Stimulated activated CD4-positive, alpha-beta T cell treated with anti-CD3 and anti-CD28 coated beads, Interleukin-1b, Interleukin-23, amount 100 ng/mL, for 48 hours (primary cell): ENCODE results near the gene STK11IP.
"Not testable (repeated sequence)": the region's sequence is repeated elsewhere in the genome, so short reads cannot be mapped to it uniquely, and the experiment has no call there.

Experiments used
- DNase-seq: peaks from one replicate; pipeline ENCODE4 v3.0.0-alpha.2; 2020

The STK11IP gene

DNA sequence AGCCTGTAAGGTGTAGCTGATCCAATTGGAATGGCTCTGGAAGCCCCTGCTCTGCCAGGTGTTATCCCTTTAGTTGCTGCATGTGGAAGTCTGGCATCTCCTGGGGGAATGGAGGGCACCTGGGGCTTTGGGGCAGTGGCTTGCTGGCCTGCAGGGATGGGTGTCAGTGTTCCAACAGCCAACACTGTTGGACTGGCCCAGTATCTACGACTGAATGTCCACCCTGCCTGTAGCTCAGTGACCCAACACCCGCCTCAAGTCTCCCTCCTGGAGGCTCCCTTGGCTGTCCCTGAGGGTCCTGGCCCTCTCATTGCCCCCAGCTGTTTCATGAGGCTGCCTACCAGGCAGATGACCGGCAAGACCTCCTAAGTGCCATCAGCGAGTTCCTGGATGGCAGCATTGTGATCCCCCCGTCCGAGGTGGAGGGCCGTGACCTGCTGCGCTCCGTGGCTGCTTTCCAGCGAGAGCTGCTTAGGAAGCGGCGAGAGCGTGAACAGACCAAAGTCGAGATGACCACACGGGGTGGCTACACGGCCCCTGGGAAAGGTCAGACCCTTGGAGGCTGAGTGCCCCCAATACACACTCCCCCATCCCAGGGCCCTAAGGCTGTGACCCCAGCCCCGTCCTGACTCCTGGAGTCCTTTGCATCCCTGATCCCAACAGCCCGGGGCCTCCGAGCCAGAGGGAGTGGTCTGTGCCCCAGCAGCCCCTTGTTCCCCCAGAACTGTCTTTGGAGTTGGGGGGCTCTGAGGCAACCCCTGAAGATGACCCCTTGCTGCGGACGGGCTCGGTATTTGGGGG, 37.5 kb downstream of the STK11IP start:
- DNase-seq: no peak

DNA sequence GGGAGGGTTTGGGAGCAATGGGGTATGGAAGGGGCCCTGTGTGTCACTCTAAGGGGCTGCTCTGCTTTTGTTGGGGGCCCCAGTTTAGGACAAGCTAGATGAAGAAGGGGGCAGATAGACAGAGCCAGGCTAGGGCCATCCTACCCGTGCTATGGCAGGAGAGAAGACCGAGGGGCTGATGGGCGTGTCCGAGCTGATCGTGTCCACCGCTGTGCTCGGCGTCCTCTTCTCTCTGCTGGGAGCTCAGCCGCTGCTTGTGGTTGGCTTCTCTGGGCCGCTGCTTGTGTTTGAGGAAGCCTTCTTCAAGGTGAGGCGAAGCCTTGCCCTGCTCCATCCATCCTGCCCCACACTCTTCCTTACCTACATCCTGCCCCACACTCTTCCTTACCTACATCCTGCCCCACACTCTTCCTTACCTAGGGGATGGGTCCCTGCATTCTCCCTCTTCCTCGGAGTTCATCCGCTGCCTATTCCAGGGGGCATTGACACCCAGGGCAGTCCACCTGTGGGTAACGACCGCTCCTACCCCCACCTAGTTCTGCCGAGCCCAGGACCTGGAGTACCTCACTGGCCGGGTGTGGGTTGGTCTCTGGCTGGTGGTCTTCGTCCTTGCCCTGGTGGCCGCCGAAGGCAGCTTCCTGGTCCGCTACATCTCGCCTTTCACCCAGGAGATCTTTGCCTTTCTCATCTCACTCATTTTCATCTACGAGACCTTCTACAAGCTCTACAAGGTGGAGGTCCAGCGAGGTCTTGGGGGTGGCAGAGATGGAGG, 38.7 kb downstream of the STK11IP start:
- DNase-seq: no peak

DNA sequence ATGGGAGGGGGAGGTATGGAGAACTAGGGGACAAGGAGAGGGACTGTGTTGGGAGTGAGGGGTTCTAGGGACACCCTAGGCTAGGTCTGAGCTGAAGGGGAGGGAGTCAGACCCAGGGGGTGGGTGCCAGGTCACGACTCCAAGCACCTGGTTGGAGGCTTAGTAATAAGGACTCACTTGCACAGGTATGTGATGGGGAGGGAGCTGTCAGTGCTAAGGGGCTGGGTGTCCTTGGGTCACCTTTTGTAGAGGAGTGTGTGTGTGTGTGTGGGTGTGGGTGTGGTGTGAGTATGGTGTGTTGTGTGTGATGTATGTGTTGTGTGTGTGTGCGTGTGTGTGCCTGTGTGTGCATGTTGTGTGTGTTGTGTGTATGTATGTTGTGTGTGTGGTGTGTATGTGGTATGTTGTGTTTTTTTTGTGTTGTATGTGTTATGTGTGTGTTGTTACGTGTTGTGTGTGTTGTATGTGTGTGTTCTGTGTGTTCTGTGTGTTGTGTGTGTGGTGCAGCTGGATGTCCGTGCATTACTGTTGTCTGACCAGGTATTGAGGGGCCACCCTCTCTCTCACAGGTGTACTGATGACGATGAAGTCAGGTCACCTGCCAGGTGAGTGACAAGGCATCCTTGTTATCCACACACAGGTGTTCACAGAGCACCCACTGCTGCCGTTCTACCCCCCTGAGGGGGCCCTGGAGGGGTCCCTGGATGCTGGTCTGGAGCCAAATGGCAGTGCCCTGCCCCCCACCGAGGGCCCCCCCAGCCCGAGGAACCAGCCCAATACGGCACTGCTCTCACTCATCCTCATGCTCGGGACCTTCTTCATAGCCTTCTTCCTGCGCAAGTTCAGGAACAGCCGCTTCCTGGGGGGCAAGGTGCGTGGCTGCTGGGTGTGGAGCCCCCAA, 39.5 kb downstream of the STK11IP start:
- no peak for DNase-seq

DNA sequence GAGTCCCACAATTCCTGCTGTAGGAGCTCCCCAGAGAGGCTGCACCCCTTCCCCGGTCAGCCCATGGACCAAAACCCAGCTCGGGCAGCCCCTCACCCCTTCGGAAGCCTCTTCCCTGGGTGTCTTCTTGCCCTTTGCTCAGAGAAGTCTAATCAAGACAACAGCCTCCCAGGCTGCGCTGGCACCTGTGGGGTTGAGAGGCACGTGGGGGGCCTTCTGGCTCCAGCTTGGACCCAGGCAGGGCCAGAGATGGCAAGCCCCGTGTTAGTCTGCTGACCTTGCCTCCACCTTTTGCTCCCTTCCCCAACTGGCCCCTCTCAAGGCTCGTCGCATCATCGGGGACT, 40.2 kb downstream of the STK11IP start:
- no peak for DNase-seq

DNA sequence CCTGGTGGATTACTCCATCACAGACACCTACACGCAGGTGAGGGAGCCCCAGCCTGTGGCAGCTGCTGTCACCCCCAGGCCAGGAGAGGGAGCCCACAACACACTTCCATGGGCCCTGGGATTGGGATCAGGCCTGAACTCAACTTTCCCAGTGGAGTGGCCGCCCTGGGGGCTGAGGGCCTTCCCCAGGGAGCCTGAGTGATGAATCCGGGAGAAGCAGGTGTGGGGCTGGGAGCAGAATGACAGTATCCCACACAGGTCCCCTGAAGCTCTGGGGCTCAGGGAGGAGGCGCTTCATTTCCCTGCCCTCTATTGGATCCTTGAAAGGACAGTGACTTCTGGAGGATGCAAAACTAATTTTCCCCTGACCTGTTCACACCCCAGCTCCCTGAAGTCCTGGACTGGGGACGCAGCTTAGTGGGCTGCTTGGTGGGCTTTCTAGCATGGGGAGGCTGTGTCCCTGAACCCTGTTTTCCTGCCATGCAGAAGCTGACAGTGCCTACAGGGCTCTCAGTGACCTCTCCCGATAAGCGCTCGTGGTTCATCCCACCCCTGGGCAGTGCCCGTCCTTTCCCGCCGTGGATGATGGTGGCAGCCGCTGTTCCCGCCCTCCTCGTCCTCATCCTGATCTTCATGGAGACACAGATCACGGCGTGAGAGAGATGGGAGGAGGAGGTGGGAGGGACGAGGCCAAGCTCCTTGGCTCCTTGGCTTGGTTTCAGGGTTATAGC, 40.7 kb downstream of the STK11IP start:
- DNase-seq: no peak

DNA sequence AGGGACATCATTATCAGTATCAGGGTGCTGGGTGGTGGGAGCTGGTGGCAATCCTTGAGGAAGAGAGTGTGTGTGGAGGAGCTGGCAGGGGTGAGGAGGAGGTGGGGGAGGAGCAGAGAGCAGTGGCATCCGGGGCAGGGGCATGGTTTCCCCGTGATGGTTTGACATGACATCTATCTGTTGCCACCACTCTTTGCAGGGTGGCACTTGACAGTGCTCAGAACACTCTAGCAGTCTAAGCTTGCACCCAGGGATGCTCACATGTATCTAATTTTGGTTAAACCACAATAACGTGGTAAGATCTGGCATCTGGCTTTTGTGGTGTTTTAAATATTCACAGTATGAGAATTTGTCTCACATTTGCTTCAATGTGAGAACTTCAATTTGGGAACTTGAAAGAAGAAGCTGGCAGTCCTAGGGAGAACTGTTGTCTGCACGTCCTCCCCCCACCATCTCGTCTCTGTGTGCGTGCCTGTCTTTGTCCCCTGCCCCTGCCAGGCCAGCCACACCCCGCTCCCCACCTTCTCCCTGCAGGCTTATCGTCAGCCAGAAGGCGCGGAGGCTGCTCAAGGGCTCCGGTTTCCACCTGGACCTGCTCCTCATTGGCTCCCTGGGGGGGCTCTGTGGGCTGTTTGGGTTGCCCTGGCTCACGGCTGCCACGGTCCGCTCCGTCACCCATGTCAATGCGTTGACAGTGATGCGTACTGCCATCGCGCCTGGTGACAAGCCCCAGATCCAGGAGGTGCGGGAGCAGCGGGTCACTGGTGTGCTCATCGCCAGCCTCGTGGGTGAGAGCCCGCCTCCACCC, 41.5 kb downstream of the STK11IP start:
- no peak for DNase-seq

DNA sequence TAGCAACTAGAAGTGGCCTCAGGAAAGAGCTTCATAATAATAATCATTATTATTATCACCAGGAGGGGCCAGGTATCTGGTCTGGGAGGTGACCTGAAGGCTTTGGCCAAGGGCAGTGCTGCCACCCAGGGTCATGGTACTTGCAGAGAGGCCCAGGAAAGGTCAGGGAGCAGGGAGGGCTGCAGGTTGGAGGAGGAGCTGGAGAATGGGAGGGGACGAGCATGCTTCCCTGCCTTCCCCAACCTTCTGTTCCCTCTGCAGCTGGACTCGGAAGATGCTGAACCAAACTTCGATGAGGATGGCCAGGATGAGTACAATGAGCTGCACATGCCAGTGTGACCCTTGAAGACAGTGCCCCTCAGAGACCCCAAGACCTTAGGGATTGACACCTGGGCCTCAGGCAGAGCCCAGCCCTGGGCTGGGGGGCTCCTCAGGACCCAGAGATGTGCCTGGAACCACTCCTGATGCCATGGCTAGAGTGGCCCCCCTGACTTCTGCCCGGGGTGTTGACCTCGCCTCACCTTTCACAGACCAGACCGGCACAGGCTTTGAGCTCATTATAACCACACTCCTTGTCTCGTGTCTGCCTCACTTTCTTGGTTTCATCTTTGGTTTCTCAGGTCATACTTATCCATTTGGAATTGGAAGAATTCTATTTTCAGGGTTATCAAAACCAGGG, 43.9 kb downstream of the STK11IP start:
- no peak for DNase-seq

DNA sequence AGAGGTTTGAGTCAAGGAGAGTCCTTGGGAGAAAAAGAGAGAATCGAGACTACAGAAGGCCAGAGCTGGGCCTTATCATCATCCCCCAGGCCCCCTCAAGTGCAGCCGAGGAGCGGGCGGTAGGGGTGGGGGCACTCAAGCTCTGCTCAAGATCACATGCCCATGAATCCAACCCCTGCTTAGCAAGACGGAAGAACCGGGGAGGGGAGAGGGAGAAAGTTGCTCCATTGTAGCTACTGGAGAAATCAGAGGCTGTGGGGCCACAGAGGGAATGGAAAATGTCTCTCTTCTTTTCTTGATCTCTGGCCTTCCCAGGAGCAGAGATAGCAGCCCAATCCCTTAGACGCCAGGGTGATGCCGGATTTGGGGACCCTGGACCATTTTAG, 44.4 kb downstream of the STK11IP start:
- no peak for DNase-seq

DNA sequence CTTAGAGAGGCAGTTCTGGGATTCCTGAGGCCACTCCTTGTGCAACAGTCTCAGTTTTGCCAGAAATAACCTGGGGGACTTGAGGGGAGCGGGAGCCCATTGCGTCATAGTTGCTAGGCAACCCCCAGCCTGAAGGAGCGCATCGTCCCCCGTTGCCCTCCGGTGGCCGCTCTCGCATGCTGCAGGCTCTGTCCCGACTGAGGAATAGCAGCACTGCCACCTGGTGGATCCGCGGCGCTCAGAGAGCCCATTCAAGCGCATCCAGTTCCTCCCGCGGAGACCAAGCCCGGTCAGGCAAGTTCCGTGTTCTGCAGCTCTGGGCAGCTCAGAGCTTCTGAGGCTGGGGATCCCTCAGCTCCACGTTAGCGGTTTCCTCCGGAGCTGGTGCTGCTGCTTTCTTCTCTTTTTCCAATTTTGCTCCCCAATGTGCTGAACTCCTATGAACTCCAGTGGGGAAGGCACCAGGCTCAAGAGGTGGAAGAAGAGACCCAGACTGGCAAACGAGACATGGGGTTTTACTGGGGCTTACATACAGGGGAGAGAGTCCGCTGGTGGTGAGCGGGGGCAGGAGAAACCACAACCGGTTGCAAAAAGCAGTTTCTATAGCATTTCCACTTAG, 44.9 kb downstream of the STK11IP start:
- peak; percentile 92 for DNase-seq

DNA sequence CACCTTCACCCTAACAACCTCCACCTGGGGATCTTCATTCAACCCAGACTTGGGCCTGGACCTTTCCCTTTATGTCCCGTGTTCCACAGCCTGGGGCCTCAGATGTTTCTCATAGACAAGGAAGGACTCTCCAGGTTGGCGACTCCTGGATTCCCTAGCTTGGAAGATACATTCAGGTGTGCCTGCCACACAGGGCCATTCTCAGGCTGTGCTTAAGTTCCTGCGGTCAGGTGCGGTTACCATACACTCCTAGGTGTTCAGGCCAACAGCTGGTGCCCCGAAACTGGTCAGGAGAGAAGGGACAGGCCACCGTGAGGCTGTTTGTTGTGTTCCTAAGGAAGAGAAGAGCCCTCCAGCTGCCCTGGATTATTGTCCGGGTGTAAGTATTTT, 45.4 kb downstream of the STK11IP start:
- DNase-seq: no peak

DNA sequence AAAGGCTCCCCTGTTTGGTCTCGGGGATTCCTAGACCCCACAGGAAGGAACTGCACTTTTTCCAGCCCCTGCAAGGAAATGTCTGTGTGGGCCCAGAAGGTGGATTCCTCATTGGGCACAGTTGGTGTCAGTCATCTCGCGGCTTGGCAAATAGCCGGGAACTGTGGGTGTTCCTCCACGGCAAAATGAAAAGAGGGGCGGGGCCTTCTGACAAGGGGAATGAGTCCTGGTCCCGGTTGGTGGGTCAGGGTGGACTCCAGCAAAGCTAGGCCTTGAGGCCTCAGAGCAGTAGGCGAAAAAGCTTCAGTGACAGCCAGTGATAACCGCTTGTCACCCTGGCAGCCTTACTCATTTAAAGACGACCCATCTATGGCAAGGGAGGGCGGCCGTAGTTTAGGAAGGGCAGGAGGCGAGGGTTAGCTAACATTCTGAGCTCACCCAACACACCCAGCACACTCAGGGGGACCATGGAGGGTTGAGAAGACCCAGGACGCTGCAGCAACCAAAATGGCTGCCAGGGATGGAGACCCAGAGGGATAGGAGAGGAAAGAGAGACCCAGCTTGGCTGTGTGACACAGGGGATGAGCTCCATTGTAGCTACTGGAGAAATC, 46.2 kb downstream of the STK11IP start:
- no peak for DNase-seq

DNA sequence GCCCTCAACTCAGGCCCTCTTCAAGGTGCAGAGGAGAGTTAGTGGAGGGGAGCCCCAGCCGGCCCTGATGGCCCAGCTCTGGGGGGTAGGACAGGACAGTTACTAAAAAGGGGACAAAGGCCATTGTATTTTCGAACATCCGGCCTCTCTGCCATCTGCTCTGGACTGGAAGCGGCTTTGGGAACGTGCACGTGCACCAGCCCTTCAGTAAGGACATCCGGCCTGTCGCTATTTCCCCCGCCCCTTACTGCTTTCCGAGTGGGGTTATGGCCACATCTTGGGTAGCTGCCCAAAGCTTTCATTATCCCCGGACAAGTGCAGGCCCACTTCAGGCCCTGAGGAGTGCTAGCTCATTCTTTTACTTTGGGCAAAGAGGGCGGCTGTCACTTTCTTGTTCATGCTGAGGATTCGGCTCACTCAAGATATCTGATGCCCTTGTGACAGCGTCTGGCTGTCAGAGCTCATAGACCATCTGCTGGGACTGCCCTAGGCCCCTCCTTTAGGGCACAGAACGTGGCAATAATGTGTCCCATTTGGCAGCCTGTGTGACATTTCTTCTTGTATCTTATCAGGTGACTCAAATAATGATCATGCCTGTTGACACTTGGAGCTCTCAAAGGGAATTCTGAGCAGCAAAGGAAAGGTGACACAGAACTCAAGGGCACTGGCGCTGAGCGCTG, 47.3 kb downstream of the STK11IP start:
- no peak for DNase-seq

DNA sequence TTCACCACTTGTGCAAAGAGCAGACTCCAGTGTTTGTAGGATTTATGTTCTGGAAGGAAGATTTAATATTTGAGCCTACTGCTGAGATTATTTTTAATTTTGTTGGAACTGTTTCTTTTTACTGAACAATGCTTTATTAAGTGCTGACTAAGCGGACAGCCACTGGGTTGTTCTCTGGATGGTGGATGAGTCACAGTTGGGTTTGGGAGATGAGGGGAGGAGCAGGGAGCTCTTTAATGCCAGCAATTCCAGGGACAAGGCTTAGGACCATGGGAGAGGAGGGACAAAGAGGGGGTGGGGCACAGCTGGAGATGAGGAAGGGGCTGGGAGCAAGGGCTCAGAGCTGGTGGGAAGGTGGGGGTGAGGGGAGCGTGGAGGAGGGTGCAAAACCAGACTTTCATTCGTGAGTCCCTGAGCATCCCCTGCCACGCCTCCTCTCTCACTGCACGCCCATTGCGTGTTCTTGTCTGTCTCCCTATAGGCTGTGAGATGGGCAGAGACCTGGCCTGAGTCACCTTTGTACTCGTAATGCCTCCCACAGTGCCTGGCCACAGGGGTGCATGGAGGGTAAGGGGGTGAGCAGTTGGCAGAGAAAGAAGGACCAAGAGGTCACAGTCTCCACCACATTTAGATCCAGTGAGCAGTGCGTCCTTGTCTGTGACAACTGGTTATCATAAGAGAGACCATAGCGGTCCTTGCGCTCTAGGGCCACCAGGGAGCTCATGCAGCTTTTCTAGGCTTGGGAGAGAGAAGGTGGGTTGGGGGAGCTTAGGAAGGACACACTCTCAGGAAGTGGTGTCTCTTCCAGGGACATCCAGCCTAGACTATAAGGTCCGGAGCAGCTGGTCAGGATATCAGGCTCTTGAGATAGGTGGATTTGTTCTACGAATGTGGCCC, 48.2 kb downstream of the STK11IP start:
- no peak for DNase-seq

DNA sequence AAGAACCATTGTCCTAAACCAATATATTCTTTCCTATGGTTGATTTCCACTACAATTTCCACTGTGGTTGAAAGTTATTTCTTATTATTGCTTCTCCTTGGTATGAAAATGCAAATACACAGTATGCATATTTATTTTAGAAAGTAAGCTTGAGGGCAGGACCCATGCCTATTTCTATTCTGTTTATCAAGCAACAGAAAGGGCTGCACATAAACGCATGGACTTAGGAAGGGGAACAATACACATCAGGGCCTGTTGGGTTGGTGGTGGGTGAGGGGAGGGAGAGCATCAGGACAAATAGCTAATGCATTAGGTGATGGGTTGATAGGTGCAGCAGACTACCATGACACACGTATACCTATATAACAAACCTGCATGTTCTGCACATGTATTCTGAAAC, 50.5 kb downstream of the STK11IP start:
- DNase-seq: no peak

DNA sequence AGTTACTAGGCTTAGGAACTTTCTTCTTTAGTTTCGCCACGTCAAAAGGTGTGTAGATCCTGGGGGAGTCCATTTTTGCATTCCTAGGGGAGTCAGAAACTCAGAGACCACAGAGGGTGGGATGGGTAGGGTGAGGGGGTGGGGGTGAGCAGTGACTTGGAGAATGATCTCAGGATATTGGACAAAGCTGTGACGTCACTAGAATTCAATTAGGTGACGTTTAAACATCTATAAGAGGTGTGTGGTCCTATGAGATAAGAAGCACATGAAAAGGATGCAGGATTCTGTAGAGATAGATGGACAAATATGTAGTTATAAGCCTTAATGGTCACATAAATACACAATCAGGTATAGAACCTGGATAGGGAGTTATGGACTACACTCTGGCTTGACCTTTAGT, 51.3 kb downstream of the STK11IP start:
- DNase-seq: no peak

DNA sequence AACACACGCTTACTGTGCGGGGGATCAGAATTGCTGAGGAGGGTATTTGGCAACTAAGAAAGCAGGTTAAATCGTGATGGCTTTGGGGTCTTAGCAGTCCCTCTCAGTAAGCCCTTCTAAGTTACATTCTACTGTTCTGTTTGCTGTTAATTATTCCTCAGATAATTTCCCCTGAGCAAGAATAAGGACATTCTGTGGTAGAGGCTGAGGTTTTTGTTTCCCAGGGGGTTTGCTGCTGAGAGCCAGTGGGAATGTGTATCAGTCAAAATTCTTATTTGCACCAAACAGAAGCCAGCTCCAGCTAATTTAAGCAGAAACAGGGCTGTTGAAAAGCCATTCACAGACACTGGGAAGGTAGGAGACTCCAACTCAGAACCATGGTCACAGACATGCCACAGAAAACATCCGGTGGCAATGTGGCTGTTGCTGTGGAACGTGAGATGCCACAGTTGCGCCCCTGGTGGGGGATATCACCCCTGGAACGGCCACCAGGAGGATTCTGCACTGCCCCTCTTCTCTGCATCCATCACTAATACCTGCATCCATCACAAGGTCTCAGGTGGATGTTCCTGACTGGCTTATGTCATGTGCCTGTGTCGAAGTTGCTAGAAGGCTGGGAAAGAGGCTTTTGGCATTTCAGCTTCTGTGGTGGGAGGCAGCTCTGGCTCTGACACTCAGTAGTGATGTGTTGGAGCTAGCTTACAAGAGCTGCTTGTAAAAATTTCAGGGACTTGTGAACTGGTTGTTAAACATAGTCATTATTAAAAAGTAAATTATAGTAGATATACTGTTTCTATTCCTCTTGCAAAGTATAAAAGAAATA, 53.0 kb downstream of the STK11IP start:
- DNase-seq: no peak

DNA sequence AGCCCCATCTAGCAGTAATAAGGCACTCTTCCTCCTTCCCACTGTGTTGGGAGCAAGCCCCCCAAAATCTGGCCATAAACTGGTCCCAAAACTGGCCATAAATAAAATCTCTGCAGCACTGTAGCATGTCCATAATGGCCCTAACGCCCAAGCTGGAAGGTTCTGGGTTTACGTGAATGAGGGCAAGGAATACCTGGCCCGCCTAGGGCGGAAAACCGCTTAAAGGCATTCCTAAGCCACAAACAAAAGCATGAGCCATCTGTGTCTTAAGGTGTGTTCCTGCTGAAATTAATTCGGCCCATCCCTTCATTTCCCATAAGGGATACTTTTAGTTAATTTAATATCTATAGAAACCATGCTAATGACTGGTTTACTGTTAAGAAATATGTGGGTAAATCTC, 54.0 kb downstream of the STK11IP start:
- DNase-seq: not testable (repeated sequence)

DNA sequence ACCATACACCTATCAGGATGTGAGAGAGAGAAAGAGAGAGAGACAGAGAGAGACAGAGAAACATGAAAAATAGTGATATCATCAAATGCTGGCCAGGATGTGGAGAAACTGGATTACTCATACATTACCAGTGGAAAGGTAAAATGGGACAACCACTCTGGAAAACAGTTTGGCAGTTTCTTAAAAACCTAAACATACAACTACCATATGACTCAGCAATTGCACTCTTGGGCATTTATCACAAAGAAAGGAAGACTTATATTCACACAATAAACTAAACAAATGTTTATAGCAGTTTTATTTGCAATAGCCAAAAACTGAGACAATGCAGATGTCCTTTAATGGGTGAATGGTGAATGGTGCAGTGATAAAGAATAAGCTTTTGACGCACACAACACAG, 58.9 kb downstream of the STK11IP start:
- no peak for DNase-seq
